ENCODE results near the gene ADAMTS7. TPM values are rescaled to one million over a fixed set of nuclear protein-coding genes. Genes with fewer than 3 reads are reported as not detected.
"Not testable (repeated sequence)": the region's sequence is repeated elsewhere in the genome, so short reads cannot be mapped to it uniquely, and the experiment has no call there.

Gene ADAMTS7
- total RNA-seq, 2 donors from 2014 or later, result 0.39 to 1.5 TPM

- no peak for DNase-seq
- no peaks in the 10 kb centered on the region for H3K9me3 Mint-ChIP-seq
- no peak overlapping the region for H3K27ac Mint-ChIP-seq
- H3K4me3 Mint-ChIP-seq, result peak overlapping the region; percentile 73 to 85
- H3K27me3 Mint-ChIP-seq (ENCODE audit: low read depth), result peaks cover 44% of the 10 kb centered on the region
- no peak for ATAC-seq (replicated peaks in 1 of 2)
- H3K36me3 Mint-ChIP-seq (ENCODE audit: insufficient read depth in 2 of 2), result peaks cover 6 to 9% of the 10 kb centered on the region in 2 donors
- peaks cover 19% of the 10 kb centered on the region for H3K4me1 Mint-ChIP-seq (ENCODE audit: low read depth)
Measured at GRCh38 chr15:78810003-78810361, 1.3 kb downstream of the ADAMTS7 start.

GRCh38 chr15:78808550-78808949 is 2.7 kb downstream of the ADAMTS7 start:
- DNase-seq, result peak; percentile 34 to 41
- Mint-ChIP-seq H3K9me3 (no peaks in the 10 kb centered on the region), H3K36me3 (ENCODE audit: insufficient read depth in 2 of 2) (peaks cover 6 to 9% of the 10 kb centered on the region in 2 donors), H3K4me1 (ENCODE audit: low read depth) (peaks cover 19% of the 10 kb centered on the region), H3K27me3 (ENCODE audit: low read depth) (peaks cover 38% of the 10 kb centered on the region), H3K27ac (no peak overlapping the region), H3K4me3 (no peak overlapping the region)
- peak in 1 of 2 donors; percentile 44 for ATAC-seq (replicated peaks in 1 of 2)

- Mint-ChIP-seq H3K9me3 (no peaks in the 10 kb centered on the region), H3K27me3 (ENCODE audit: low read depth) (peaks cover 26% of the 10 kb centered on the region), H3K4me3 (no peak overlapping the region), H3K4me1 (ENCODE audit: low read depth) (peaks cover 13% of the 10 kb centered on the region), H3K36me3 (ENCODE audit: insufficient read depth in 2 of 2) (peaks cover 6 to 7% of the 10 kb centered on the region in 2 donors), H3K27ac (no peak overlapping the region)
- ATAC-seq (replicated peaks in 1 of 2) (no peak), DNase-seq (no peak)
Measured at GRCh38 chr15:78807359-78807758, 3.9 kb downstream of the ADAMTS7 start.

GRCh38 chr15:78804391-78804792 is 6.9 kb downstream of the ADAMTS7 start:
- Mint-ChIP-seq H3K36me3 (ENCODE audit: insufficient read depth in 2 of 2) (peaks cover 0 to 2% of the 10 kb centered on the region in 2 donors), H3K4me1 (ENCODE audit: low read depth) (no peaks in the 10 kb centered on the region), H3K27ac (no peak overlapping the region), H3K27me3 (ENCODE audit: low read depth) (peaks cover 10% of the 10 kb centered on the region), H3K9me3 (no peaks in the 10 kb centered on the region), H3K4me3 (no peak overlapping the region)
- DNase-seq, result no peak
- ATAC-seq (replicated peaks in 1 of 2), result no peak

GRCh38 chr15:78800806-78801205 is 10.5 kb downstream of the ADAMTS7 start:
- Mint-ChIP-seq H3K9me3 (no peaks in the 10 kb centered on the region), H3K36me3 (ENCODE audit: insufficient read depth in 2 of 2) (no peaks in the 10 kb centered on the region), H3K4me3 (no peak overlapping the region), H3K27ac (no peak overlapping the region), H3K4me1 (ENCODE audit: low read depth) (no peaks in the 10 kb centered on the region), H3K27me3 (ENCODE audit: low read depth) (no peaks in the 10 kb centered on the region)
- DNase-seq, result no peak
- no peak for ATAC-seq (replicated peaks in 1 of 2)

GRCh38 chr15:78800189-78800588 is 11.1 kb downstream of the ADAMTS7 start:
- Mint-ChIP-seq H3K4me1 (ENCODE audit: low read depth) (no peaks in the 10 kb centered on the region), H3K36me3 (ENCODE audit: insufficient read depth in 2 of 2) (no peaks in the 10 kb centered on the region), H3K27ac (no peak overlapping the region), H3K4me3 (no peak overlapping the region), H3K9me3 (no peaks in the 10 kb centered on the region), H3K27me3 (ENCODE audit: low read depth) (no peaks in the 10 kb centered on the region)
- ATAC-seq (replicated peaks in 1 of 2) (no peak), DNase-seq (no peak)

GRCh38 chr15:78799102-78799501 is 12.2 kb downstream of the ADAMTS7 start:
- not testable (repeated sequence) for H3K4me1 Mint-ChIP-seq (ENCODE audit: low read depth); H3K4me3 Mint-ChIP-seq; H3K36me3 Mint-ChIP-seq (ENCODE audit: insufficient read depth in 2 of 2); H3K27me3 Mint-ChIP-seq (ENCODE audit: low read depth); ATAC-seq (replicated peaks in 1 of 2); DNase-seq; H3K9me3 Mint-ChIP-seq; H3K27ac Mint-ChIP-seq

- H3K27ac Mint-ChIP-seq; H3K9me3 Mint-ChIP-seq; H3K36me3 Mint-ChIP-seq (ENCODE audit: insufficient read depth in 2 of 2); H3K4me3 Mint-ChIP-seq; ATAC-seq (replicated peaks in 1 of 2); H3K4me1 Mint-ChIP-seq (ENCODE audit: low read depth); DNase-seq; H3K27me3 Mint-ChIP-seq (ENCODE audit: low read depth): not testable (repeated sequence)
Measured at GRCh38 chr15:78798355-78798754, 12.9 kb downstream of the ADAMTS7 start.

- no peaks in the 10 kb centered on the region for H3K36me3 Mint-ChIP-seq (ENCODE audit: insufficient read depth in 2 of 2)
- no peak for ATAC-seq (replicated peaks in 1 of 2)
- no peaks in the 10 kb centered on the region for H3K4me1 Mint-ChIP-seq (ENCODE audit: low read depth)
- H3K27me3 Mint-ChIP-seq (ENCODE audit: low read depth), result no peaks in the 10 kb centered on the region
- DNase-seq, result no peak
- H3K4me3 Mint-ChIP-seq, result no peak overlapping the region
- no peaks in the 10 kb centered on the region for H3K9me3 Mint-ChIP-seq
- H3K27ac Mint-ChIP-seq, result no peak overlapping the region
Measured at GRCh38 chr15:78797951-78798350, 13.3 kb downstream of the ADAMTS7 start.

GRCh38 chr15:78796510-78796909 is 14.8 kb downstream of the ADAMTS7 start:
- Mint-ChIP-seq H3K9me3 (no peaks in the 10 kb centered on the region), H3K36me3 (ENCODE audit: insufficient read depth in 2 of 2) (no peaks in the 10 kb centered on the region), H3K4me3 (no peak overlapping the region), H3K27me3 (ENCODE audit: low read depth) (no peaks in the 10 kb centered on the region), H3K4me1 (ENCODE audit: low read depth) (no peaks in the 10 kb centered on the region), H3K27ac (no peak overlapping the region)
- DNase-seq (no peak), ATAC-seq (replicated peaks in 1 of 2) (no peak)

- H3K4me3 Mint-ChIP-seq, result no peak overlapping the region
- H3K27ac Mint-ChIP-seq, result no peak overlapping the region
- ATAC-seq (replicated peaks in 1 of 2) (no peak), DNase-seq (no peak)
- no peaks in the 10 kb centered on the region for H3K9me3 Mint-ChIP-seq
- no peaks in the 10 kb centered on the region for H3K36me3 Mint-ChIP-seq (ENCODE audit: insufficient read depth in 2 of 2)
- H3K4me1 Mint-ChIP-seq (ENCODE audit: low read depth), result peaks cover 8% of the 10 kb centered on the region
- H3K27me3 Mint-ChIP-seq (ENCODE audit: low read depth), result no peaks in the 10 kb centered on the region
Measured at GRCh38 chr15:78795043-78795442, 16.2 kb downstream of the ADAMTS7 start.

- H3K36me3 Mint-ChIP-seq (ENCODE audit: insufficient read depth in 2 of 2); DNase-seq; H3K4me3 Mint-ChIP-seq; ATAC-seq (replicated peaks in 1 of 2); H3K27ac Mint-ChIP-seq; H3K9me3 Mint-ChIP-seq; H3K27me3 Mint-ChIP-seq (ENCODE audit: low read depth): not testable (repeated sequence)
- peaks cover 13% of the 10 kb centered on the region for H3K4me1 Mint-ChIP-seq (ENCODE audit: low read depth)
Measured at GRCh38 chr15:78794446-78794845, 16.8 kb downstream of the ADAMTS7 start.

- H3K4me1 Mint-ChIP-seq (ENCODE audit: low read depth), result peaks cover 13% of the 10 kb centered on the region
- no peaks in the 10 kb centered on the region for H3K9me3 Mint-ChIP-seq
- no peaks in the 10 kb centered on the region for H3K36me3 Mint-ChIP-seq (ENCODE audit: insufficient read depth in 2 of 2)
- no peak overlapping the region for H3K4me3 Mint-ChIP-seq
- H3K27me3 Mint-ChIP-seq (ENCODE audit: low read depth), result no peaks in the 10 kb centered on the region
- no peak overlapping the region for H3K27ac Mint-ChIP-seq
- ATAC-seq (replicated peaks in 1 of 2) (no peak), DNase-seq (no peak)
Measured at GRCh38 chr15:78791357-78791756, 19.9 kb downstream of the ADAMTS7 start.

GRCh38 chr15:78790027-78790426 is 21.2 kb downstream of the ADAMTS7 start:
- Mint-ChIP-seq H3K36me3 (ENCODE audit: insufficient read depth in 2 of 2) (no peaks in the 10 kb centered on the region), H3K4me1 (ENCODE audit: low read depth) (peaks cover 13% of the 10 kb centered on the region), H3K27ac (no peak overlapping the region), H3K4me3 (peak overlapping the region in 1 of 2 donors; percentile 49), H3K9me3 (no peaks in the 10 kb centered on the region), H3K27me3 (ENCODE audit: low read depth) (peaks cover 2% of the 10 kb centered on the region)
- ATAC-seq (replicated peaks in 1 of 2), result peak; percentile 95 to 98
- peak; percentile 35 to 43 for DNase-seq

Measured in activated T-cell treated with anti-CD3 and anti-CD28 coated beads, Interleukin-2, amount 50 U/mL, for 72 hours (primary cell).